Right lung (tissue), 10 donors: ENCODE measurements around the gene IGIP. TPM values are rescaled to one million over a fixed set of nuclear protein-coding genes. Genes with fewer than 3 reads are reported as not detected.

ENCODE experiments used
- DNase-seq, 2 donors: peaks; one replicate each; pipeline ENCODE4 v3.0.0-alpha.2; 2013
- long read RNA-seq, 8 donors: transcript quantifications; one replicate each; lab custom pipeline, GENCODE V29; 2026
- polyA plus RNA-seq, 5 donors: library from polyadenylated mRNA; unstranded; fragments of 120-200 nt; gene quantifications; one replicate each; pipeline versions ENCODE4 v1.2.1 to v1.2.3, GENCODE V29; 2013; ENCODE audit warnings: inconsistent platforms in 1 of 5, low replicate concordance in 1 of 5; ENCODE audit not compliant: insufficient read length in 5 of 5, insufficient read depth in 1 of 5

The IGIP gene
- polyA plus RNA-seq, result 1 to 10 TPM; 5.1 to 6.6 (median 5.3) TPM
- long read RNA-seq, donor 1, transcript IGIP-201 (1 exons, 3,458 nt), result major isoform, 7 of 7 reads
- long read RNA-seq, donor 1, partial matches to known transcripts, result 0 of 7 reads
- long read RNA-seq, donor 1, other reads (novel, unspliced or antisense), result 0 of 7 reads
- long read RNA-seq, donor 2, partial matches to known transcripts, result 0 of 3 reads
- long read RNA-seq, donor 2, other reads (novel, unspliced or antisense), result 0 of 3 reads
- long read RNA-seq, donor 3, transcript IGIP-201 (1 exons, 3,458 nt), result major isoform, 6 of 6 reads
- long read RNA-seq, donor 3, partial matches to known transcripts, result 0 of 6 reads
- long read RNA-seq, donor 3, other reads (novel, unspliced or antisense), result 0 of 6 reads
- long read RNA-seq, donor 4, transcript IGIP-201 (1 exons, 3,458 nt), result major isoform, 5 of 5 reads
- long read RNA-seq, donor 4, partial matches to known transcripts, result 0 of 5 reads
- long read RNA-seq, donor 4, other reads (novel, unspliced or antisense), result 0 of 5 reads
- long read RNA-seq, donor 5, partial matches to known transcripts, result 0 of 2 reads
- long read RNA-seq, donor 5, other reads (novel, unspliced or antisense), result 0 of 2 reads
- long read RNA-seq, donor 6, partial matches to known transcripts, result 0 of 4 reads
- long read RNA-seq, donor 6, other reads (novel, unspliced or antisense), result 0 of 4 reads
- long read RNA-seq, donor 7, partial matches to known transcripts, result 0 of 2 reads
- long read RNA-seq, donor 7, other reads (novel, unspliced or antisense), result 0 of 2 reads
- long read RNA-seq, donor 8, partial matches to known transcripts, result 0 of 3 reads
- long read RNA-seq, donor 8, other reads (novel, unspliced or antisense), result 0 of 3 reads

GRCh38 chr5:140125637-140126036 lies at the start of gene IGIP:
TSS of gene IGIP (plus strand) at chr5:140125937. CDS start at chr5:140128477, 2,540 bp downstream.
- DNase-seq, result no peak

DNA sequence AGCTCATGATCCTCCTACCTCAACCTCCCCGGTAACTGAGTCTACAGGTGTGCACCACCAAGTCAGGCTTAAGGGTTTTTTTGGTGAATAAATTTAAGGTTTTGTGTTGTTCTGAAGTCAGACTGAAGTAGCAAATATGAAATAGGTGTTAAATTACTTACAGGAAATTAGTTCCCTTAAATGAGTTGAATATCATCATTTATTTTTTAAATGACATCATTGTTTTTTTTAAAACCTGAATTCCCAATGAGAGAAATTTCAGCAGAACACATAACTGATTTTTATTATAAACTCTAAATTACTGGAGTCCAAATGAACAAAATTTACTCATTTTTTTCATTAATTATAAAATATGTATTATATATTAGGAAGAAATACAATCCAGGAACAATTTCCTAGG lies 49.6 kb upstream of the IGIP start:
- DNase-seq, result no peak

DNA sequence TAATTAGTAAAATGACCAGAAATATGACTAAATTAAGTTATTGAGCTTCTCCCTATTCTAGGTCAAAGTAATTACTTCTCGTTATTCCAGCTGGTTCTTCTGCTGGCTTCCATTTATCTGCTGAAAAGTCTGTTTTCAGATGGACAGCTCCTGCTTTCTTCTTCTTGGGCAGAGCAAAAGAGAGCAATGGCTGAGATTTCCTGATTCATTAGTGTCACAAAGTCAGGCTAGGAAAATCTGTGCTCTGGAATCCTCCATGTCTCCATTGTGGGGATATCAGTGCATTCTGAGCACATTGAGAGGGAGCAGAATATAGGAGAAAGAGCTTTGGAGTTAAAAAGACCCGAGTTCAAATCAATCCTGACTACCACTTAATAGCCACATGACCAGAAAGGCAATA lies 48.9 kb upstream of the IGIP start:
- no peak for DNase-seq

GRCh38 chr5:140083120-140083519 lies 42.6 kb upstream of the IGIP start:
- no peak for DNase-seq

- DNase-seq, result no peak
These were observed 42.1 kb upstream of the IGIP start for GRCh38 chr5:140083650-140084049.

DNA sequence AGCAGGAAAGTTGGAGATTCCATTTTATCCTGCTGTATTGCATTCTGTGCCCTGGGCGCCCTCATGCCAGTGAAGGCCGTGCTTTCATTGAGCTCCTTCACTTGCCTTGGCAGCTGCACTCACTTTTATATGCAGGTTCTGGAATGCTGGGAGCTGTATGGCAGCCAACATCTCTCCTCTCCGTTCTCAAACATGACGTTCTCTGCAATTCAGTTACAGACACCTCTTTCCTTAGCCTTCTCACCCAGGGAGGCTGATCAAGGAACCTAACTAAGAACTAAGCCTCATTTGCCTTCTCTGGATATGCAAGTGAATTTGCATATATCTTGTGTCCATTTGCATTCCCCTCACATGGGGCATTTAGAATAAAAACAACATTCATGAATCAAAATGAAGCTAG lies 41.2 kb upstream of the IGIP start:
- no peak for DNase-seq

DNA sequence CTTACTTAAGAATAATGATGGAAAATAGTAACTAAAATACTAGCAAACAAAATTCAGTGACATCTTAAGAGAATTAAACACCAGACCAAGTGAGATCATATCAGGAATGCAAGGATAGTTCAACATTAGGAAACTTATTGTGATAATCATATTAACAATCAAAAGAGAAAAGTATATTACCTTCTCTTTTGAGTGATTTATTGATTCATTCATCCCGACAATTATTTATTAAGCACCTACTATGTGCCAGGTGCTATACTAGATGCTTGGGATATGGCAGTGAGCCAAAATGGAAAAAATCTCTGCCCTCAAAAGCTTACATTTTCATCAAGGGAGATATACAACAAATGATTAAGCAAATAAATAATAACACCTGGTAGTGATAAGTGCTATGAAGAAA lies 35.5 kb upstream of the IGIP start:
- no peak for DNase-seq

- no peak for DNase-seq
These were observed 32.6 kb upstream of the IGIP start for GRCh38 chr5:140093179-140093578.

- DNase-seq, result no peak
These were observed 31.9 kb upstream of the IGIP start for GRCh38 chr5:140093866-140094265.

DNA sequence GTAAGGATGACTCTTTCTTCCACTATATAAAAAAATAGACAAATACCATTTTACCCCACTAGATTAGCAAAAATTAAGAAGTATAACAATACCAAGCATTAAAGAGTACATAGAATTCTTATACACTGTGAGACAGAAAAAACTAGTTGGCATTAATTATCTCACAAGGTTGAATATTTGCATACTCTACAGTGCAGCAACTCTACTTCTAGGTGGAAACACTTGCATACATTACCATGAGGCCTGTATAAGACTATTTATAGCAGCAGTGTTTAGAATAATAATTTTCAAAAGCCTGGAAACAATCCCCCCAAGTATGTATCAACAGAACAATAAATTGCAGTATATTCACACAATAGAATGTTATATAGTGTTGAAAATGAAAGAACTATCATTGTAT lies 30.8 kb upstream of the IGIP start:
- DNase-seq, result no peak

DNA sequence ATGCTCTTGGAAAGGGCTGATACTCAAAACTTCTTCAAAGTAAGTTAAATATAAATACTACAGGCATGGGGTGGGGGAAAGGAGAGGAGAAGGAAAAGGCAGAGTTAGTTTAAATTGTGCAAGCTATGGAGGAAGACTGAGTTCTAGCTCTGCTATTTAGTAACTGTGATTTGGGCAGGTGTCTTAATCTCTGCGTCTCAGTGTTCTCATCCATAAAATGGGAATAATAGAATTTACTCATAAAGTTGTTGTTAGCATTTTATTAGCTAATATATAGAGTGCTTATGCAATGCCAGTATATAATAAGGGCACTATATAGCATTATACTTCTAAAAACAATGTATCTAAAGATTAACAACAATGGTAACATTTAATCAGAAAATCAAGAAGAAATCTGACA lies 24.6 kb upstream of the IGIP start:
- DNase-seq, result no peak

DNA sequence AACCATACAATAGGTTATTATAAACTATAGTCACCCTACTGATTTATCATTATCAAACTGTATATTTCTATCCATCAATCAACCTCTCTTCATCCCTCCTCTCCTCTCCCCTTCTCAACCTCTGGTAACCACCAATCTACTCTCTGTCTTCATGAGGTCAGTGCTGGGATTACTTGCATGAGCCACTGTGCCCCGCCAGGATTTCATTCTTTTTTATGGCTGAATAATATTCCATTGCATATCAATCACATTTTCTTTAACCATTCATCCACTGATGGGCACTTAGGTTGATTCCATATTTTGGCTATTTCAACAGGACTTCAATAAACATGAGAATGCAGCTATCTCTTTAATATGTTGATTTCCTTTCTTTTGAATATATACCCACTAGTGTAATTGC lies 22.6 kb upstream of the IGIP start:
- no peak for DNase-seq

DNA sequence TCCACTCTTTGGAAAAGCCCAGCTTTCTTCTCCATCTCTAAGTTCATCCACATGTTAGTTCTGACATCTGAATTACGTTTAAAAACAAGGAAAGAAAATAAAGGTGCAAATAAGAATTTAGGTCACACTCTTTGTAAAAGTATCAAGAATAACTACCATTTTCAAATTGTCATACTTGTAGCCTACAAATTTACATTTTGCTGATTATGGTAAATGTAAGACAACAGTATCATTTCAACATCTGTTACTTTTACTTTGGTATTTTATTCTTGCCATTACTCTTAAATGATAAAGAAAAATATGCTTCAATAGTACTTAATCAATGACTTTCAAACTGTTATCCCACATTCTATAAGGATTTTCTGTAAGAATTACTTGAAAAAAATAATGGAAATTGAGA lies 21.6 kb upstream of the IGIP start:
- DNase-seq, result no peak

GRCh38 chr5:140106101-140106500 lies 19.6 kb upstream of the IGIP start:
- DNase-seq, result no peak

DNA sequence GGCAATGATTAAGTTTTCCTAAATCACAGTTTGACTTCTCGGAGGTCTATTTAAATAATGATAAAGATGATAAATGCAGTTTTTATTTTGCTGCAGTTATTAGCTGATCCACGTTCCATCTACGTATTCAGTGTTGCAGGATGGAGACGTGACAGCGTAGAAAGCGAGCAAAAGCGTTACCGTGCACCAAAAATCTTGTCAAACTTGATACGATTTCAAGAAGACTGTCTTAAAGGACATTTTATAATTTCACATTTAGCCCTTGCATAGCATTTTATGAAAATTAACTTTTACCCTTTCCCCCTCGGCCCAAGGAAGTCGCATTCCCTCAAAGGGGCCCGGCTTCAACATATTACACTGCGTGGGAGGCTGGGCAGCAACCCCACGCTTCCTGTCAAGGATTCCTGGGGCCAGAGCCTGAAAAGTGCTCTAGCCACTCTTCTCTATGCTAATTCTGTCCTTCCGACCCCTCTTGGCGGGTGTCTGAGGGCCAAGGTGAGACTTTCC lies 18.9 kb upstream of the IGIP start:
- DNase-seq, result no peak

- peak; percentile 92 to 93 for DNase-seq
These were observed 18.2 kb upstream of the IGIP start for GRCh38 chr5:140107312-140108092.

DNA sequence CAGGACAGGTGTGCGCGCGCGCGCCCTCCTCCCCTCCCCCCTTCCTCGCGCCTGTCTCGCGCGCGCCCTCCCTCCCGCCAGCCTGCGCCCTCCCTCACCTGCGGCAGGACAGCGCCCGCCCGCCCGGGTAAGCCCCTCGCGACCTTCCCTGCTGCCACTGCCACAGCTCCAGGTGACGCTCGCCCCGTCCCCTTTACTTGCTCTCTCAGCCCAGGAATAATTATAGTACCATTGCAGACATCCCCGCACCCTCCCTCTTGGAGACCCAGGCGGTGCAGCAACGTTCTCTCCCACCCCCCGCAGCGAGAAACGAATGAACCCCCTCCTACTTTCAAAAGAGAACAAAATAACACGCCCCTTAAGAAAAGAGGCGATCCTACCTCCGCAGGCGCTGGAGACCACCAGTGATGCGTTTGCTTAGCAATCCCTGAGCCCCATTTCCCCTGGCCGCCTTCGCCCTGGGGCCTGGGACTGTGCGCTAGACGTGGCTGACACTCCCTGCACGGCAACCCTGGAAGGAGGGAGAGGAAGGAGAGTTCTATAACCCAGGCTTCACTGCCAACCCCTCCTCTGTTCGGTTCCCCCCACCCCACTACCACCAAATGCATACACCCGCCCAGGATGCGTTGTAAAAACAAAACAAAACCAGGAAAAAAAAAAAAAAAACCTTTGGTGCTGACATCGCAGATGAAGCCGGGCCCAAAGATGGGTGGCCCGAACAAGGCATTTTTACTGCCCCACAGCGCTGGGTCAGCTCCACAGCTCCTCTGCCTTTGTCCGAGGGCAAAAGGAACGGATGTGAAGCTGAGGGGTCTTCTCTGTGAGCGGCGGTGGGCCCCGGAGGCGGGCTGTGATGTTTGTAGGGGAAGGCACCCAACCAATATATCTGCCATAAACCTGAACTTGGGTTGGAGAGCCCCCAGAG lies 17.4 kb upstream of the IGIP start:
- DNase-seq, result no peak

GRCh38 chr5:140109018-140109758 lies 16.5 kb upstream of the IGIP start:
- peak; percentile 39 to 48 for DNase-seq

DNA sequence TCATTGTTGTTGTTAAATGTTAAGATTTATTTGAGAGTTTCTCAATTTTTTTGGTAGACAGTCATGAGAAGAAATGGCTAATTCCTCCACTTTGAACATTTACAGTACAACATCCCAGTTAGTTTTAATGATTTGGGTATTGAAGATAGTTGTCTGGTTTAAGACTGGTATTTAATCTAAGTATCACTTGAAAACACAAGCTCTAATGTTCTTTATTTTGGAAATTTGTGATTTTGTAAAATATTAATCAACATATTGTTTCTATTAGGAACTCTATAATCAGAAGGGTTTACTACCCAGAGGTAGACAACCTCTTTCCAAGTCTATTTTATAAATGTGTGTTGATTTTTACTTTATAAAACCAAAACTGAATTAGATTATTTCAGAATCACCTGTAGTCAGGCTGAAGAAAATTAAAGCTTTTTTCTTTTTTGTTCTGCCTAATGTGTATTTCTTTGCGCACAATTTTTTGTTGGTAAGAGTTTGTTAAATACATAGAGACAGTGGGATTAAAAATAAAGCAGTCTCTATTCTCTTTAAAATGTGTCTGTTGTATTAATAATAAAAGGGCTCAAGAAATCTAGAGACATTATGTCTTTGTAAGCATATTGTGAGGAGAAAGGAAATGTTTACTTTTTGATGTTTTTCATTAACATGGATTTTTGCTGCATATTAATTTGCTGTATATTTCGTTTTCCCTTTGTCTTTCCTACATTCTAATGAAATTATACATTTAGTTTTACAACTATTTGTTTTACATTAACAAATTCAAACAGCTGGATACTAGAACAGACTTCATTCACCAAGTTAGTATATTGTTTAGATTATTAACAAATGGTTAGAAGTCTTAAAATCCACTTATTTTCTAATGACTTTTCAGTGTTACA lies 15.7 kb upstream of the IGIP start:
- peak; percentile 36 to 42 for DNase-seq
